GM12878 (cell line): ENCODE measurements around the gene OCA2. TPM values are rescaled to one million over a fixed set of nuclear protein-coding genes. Genes with fewer than 3 reads are reported as not detected.

Experiments
- ATAC-seq: fragments of 200-7000 bp; cut with Tn5 transposase; 3 replicates; pipeline ENCODE4 v1.9.1; 2020; ENCODE audit warnings: mild to moderate bottlenecking, moderate library complexity
- BruUV-seq: library from RNA; stranded (reverse); fragments of 400-500 nt; replicated peaks from 2 replicates; lab custom pipeline; 2021; lab: Mats Ljungman, UMichigan
- CTCF ChIA-PET: fragments of 300-600 bp; sonication (Branson Sonifier 250); formaldehyde crosslinking; extraction: SDS; loops from one replicate; lab custom pipeline; 2021; ENCODE audit warnings: inconsistent platforms; lab: Yijun Ruan, JAX
- POLR2A ChIA-PET: fragments of 350-600 bp; formaldehyde crosslinking; extraction: SDS; loops from one replicate; lab custom pipeline; 2021; ENCODE audit warnings: inconsistent platforms; lab: Charles Lee
- RAD21 ChIA-PET: fragments of 300-600 bp; sonication (Branson Sonifier 250); formaldehyde crosslinking; loops from one replicate; lab custom pipeline; 2023; ENCODE audit warnings: antibody characterized with exemption; ENCODE audit not compliant: unreplicated experiment; lab: Charles Lee
- SMC1A ChIA-PET: fragments of 300-600 bp; sonication (Branson Sonifier 250); formaldehyde crosslinking; loops from one replicate; lab custom pipeline; 2023; ENCODE audit not compliant: unreplicated experiment, uncharacterized antibody; lab: Charles Lee
- DNase-seq: peaks from one replicate; pipeline ENCODE4 v3.0.0-alpha.2; 2011; ENCODE audit warnings: low read depth, low spot score
- FAIRE-seq: peaks from 3 replicates; lab custom pipeline; 2011; peaks lifted over from hg19 to GRCh38; lab: Jason Lieb, UNC
- H2AFZ ChIP-seq: 2 replicates; pipeline ENCODE4 v1.6.0; 2011; ENCODE audit warnings: low read depth, low read length, control low read depth; ENCODE audit not compliant: control insufficient read depth
- H3K27ac ChIP-seq: 2 replicates; pipeline ENCODE4 v1.5.1; 2011; ENCODE audit warnings: control low read depth; ENCODE audit not compliant: control insufficient read depth, insufficient read depth
- H3K27me3 ChIP-seq, 2 experiments: replicated peaks in 1 of 2; 2 replicates each; pipeline versions ENCODE4 v1.6.0 to v1.6.1; 2011; ENCODE audit warnings: low read length in 1 of 2; ENCODE audit not compliant: control insufficient read depth in 2 of 2, insufficient read depth in 2 of 2
- H3K36me3 ChIP-seq, 2 experiments: 2 replicates each; pipeline ENCODE4 v1.5.1; 2011; ENCODE audit warnings: low read length in 1 of 2; ENCODE audit not compliant: control insufficient read depth in 2 of 2, insufficient read depth in 2 of 2
- H3K4me1 ChIP-seq: 2 replicates; pipeline ENCODE4 v1.6.1; 2011; ENCODE audit warnings: mild to moderate bottlenecking, low read length, moderate library complexity, mixed read lengths; ENCODE audit not compliant: control insufficient read depth, insufficient read depth
- H3K4me2 ChIP-seq: 2 replicates; pipeline ENCODE4 v1.6.0; 2011; ENCODE audit warnings: control low read depth; ENCODE audit not compliant: control insufficient read depth, insufficient read depth
- H3K4me3 ChIP-seq: fragments of 200-600 bp; sonication (generic); 2 replicates; pipeline ENCODE4 v1.5.1; 2016
- H3K79me2 ChIP-seq: 2 replicates; pipeline ENCODE4 v1.6.0; 2011; ENCODE audit warnings: low read length; ENCODE audit not compliant: control insufficient read depth, insufficient read depth
- H3K9ac ChIP-seq: 2 replicates; pipeline ENCODE4 v1.8.0; 2011; ENCODE audit warnings: low read length, control low read depth, mixed read lengths; ENCODE audit not compliant: control insufficient read depth, insufficient read depth
- H3K9me3 ChIP-seq: replicated peaks from 3 replicates; pipeline ENCODE4 v1.5.1; 2011; ENCODE audit warnings: mild to moderate bottlenecking, low read length; ENCODE audit not compliant: control insufficient read depth, insufficient read depth
- H4K20me1 ChIP-seq: 2 replicates; pipeline ENCODE4 v1.6.0; 2011; ENCODE audit not compliant: control insufficient read depth, insufficient read depth
- EED ChIP-seq: sonication (generic); IDR thresholded peaks from 2 replicates; pipeline ENCODE4 v1.6.1; 2016; ENCODE audit warnings: antibody characterized with exemption, low read depth
- ETV6 ChIP-seq, 2 experiments: fragments of 450-650 bp in 1 of 2; IDR thresholded peaks in 1 of 2; conservative IDR thresholded peaks in 1 of 2; 2 replicates each; pipeline ENCODE4 v1.6.1; 2014; ENCODE audit warnings: antibody characterized with exemption in 1 of 2, borderline replicate concordance in 1 of 2, low read depth in 1 of 2, mild to moderate bottlenecking in 1 of 2, moderate library complexity in 1 of 2
- HCFC1 ChIP-seq: fragments of 150-350 bp; IDR thresholded peaks from 2 replicates; pipeline ENCODE4 v1.6.1; 2014; ENCODE audit warnings: low read length
- IRF4 ChIP-seq: IDR thresholded peaks from 2 replicates; pipeline ENCODE4 v1.6.1; 2011; ENCODE audit warnings: low read depth, low read length
- NFIC ChIP-seq: IDR thresholded peaks from 2 replicates; pipeline ENCODE4 v1.6.1; 2012; ENCODE audit warnings: low read depth, mild to moderate bottlenecking, inconsistent platforms, low read length, moderate library complexity
- NFXL1 ChIP-seq: fragments of 450-650 bp; IDR thresholded peaks from 2 replicates; pipeline ENCODE4 v1.6.1; 2017; ENCODE audit warnings: antibody characterized with exemption, mild to moderate bottlenecking, borderline replicate concordance
- REST ChIP-seq: IDR thresholded peaks from 2 replicates; pipeline ENCODE4 v1.6.1; 2012; ENCODE audit warnings: mild to moderate bottlenecking, low read depth, low read length
- SIX5 ChIP-seq: IDR thresholded peaks from 2 replicates; pipeline ENCODE4 v1.6.1; 2011; ENCODE audit warnings: mild to moderate bottlenecking, low read depth, low read length, moderate library complexity; ENCODE audit not compliant: severe bottlenecking
- TBL1XR1 ChIP-seq: IDR thresholded peaks from 2 replicates; pipeline ENCODE4 v1.6.1; 2012; ENCODE audit warnings: low read depth, low read length, improper control_type of control experiment
- YY1 ChIP-seq: IDR thresholded peaks from 2 replicates; pipeline ENCODE4 v1.6.1; 2011; ENCODE audit warnings: low read depth, mild to moderate bottlenecking, low read length
- ZNF384 ChIP-seq: IDR thresholded peaks from 2 replicates; pipeline ENCODE4 v1.6.1; 2012; ENCODE audit warnings: low read depth, mild to moderate bottlenecking, low read length, improper control_type of control experiment, borderline replicate concordance
- in situ Hi-C: fragments of 300-500 bp; cut with MboI; formaldehyde crosslinking; loops from 9 replicates; pipeline ENCODE4 v1.14.3; 2018; ENCODE audit warnings: mixed read lengths
- intact Hi-C: fragments of 100-400 bp; cut with micrococcal nuclease; formaldehyde crosslinking; loops from one replicate; pipeline ENCODE4 v1.14.2; 2022; ENCODE audit not compliant: unreplicated experiment
- polyA plus RNA-seq, 11 experiments: library from polyadenylated mRNA; depleted of rRNA in 4 of 11; unstranded in 6 of 11; stranded (reverse) in 5 of 11; fragments of >200 nt; fragmentation: Nextera tagmentation in 4 of 11; fragmentation: Illumina TruSeq in 1 of 11; extraction: Ambion mirVana in 4 of 11; extraction: Trizol in 1 of 11; gene quantifications; 1 replicate in 1 of 11; 2 replicates in 10 of 11; pipeline versions ENCODE4 v1.2.1 to v1.2.3, GENCODE V29; 2011 to 2016; ENCODE audit warnings: inconsistent platforms in 2 of 11, missing spikeins in 2 of 11, low read depth in 1 of 11
- total RNA-seq, 4 experiments: library from RNA; depleted of rRNA in 3 of 4; stranded (reverse); fragments of >200 nt in 3 of 4; fragmentation: Illumina TruSeq in 1 of 4; extraction: Trizol in 1 of 4; gene quantifications; 2 replicates each; pipeline versions ENCODE4 v1.2.1 to v1.2.3, GENCODE V29; 2013 to 2021

Gene OCA2
- total and polyA plus RNA-seq, 10 of the 15 experiments (the other 5 are each of a cell fraction or from before 2014, with no cell fraction given) = 0.04 to 1.8 TPM; not detected in 8

DNA sequence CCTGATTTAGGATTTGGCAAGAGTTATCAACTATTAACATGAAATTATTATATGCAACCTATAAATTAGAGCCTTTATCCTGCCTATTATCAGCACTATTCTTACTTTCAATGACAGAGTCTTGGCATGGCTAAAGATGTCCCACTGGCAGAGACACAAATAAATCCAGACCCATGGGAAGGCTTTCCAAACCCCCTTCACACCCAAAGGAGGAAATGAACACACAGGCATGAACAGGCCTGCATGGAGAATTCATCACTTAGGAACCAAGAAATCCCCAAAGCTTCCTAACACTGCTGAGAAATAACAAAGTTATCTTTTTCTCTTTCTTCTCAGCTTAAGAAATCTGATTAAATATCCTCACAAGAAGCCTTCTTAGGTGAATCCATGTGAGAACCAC is 213.9 kb downstream of the OCA2 start:
- H4K20me1 ChIP-seq = no peaks in the 10 kb centered on the region
- no peak for FAIRE-seq
- SMC1A ChIA-PET = no interaction called here
- H3K79me2 ChIP-seq = no peaks in the 10 kb centered on the region
- intact Hi-C loops = no loop called here
- no peak overlapping the region for H3K4me3 ChIP-seq
- CTCF ChIA-PET = no interaction called here
- POLR2A ChIA-PET = no interaction called here
- ATAC-seq = no peak
- RAD21 ChIA-PET = no interaction called here
- H3K36me3 ChIP-seq = no peaks in the 10 kb centered on the region
- in situ Hi-C loops = no loop called here
- H3K9me3 ChIP-seq = no peaks in the 10 kb centered on the region; the same call in 2 of the 3 replicates
- no TSS peak for BruUV-seq
- H3K4me1 ChIP-seq = no peaks in the 10 kb centered on the region
- TF ChIP-seq YY1 (no peak), HCFC1 (no peak), EED (no peak), NFXL1 (no peak), IRF4 (no peak), ETV6 (conservative IDR thresholded peaks at IDR 0.05 in 1 of 2, IDR thresholded peaks at IDR 0.05 in 1 of 2; ENCODE audit: borderline replicate concordance in 1 of 2, low read depth in 1 of 2) (no peak), NFIC (no peak), TBL1XR1 (no peak), ZNF384 (no peak), SIX5 (no peak), REST (no peak)
- no peak overlapping the region for H3K4me2 ChIP-seq
- DNase-seq = no peak
- H3K9ac ChIP-seq = no peak overlapping the region
- H3K27me3 ChIP-seq = no peaks in the 10 kb centered on the region
- no peak overlapping the region for H2AFZ ChIP-seq
- no peak overlapping the region for H3K27ac ChIP-seq
